Ishikawa (cell line): ENCODE results near the gene RABGAP1.

Source experiments
- CEBPB ChIP-seq: IDR thresholded peaks from 2 replicates; pipeline ENCODE4 v1.6.1; 2012
- CREB1 ChIP-seq: IDR thresholded peaks from 2 replicates; pipeline ENCODE4 v1.6.1; 2012; ENCODE audit warnings: low read depth
- EGR1 ChIP-seq: IDR thresholded peaks from 2 replicates; pipeline ENCODE4 v1.6.1; 2012
- EP300 ChIP-seq: IDR thresholded peaks from 2 replicates; pipeline ENCODE4 v1.6.1; 2012; ENCODE audit warnings: borderline replicate concordance
- FOXM1 ChIP-seq: IDR thresholded peaks from 2 replicates; pipeline ENCODE4 v1.6.1; 2012; ENCODE audit warnings: low read depth, borderline replicate concordance
- RAD21 ChIP-seq: IDR thresholded peaks from 2 replicates; pipeline ENCODE4 v1.6.1; 2012; ENCODE audit warnings: low read depth
- TAF1 ChIP-seq: IDR thresholded peaks from 2 replicates; pipeline ENCODE4 v1.6.1; 2012; ENCODE audit warnings: low read depth, mild to moderate bottlenecking
- TEAD4 ChIP-seq: IDR thresholded peaks from 2 replicates; pipeline ENCODE4 v1.6.1; 2012
- YY1 ChIP-seq: IDR thresholded peaks from 2 replicates; pipeline ENCODE4 v1.6.1; 2012; ENCODE audit warnings: low read depth
- ZBTB7A ChIP-seq: IDR thresholded peaks from 2 replicates; pipeline ENCODE4 v1.6.1; 2012; ENCODE audit warnings: low read depth
- TF ChIP-seq, protein P1 (sequence below): IDR thresholded peaks from 2 replicates; pipeline ENCODE4 v1.6.1; 2012
- TF ChIP-seq, protein P2 (sequence below): IDR thresholded peaks from 2 replicates; pipeline ENCODE4 v1.6.1; 2012; ENCODE audit warnings: low read depth, mild to moderate bottlenecking

DNA sequence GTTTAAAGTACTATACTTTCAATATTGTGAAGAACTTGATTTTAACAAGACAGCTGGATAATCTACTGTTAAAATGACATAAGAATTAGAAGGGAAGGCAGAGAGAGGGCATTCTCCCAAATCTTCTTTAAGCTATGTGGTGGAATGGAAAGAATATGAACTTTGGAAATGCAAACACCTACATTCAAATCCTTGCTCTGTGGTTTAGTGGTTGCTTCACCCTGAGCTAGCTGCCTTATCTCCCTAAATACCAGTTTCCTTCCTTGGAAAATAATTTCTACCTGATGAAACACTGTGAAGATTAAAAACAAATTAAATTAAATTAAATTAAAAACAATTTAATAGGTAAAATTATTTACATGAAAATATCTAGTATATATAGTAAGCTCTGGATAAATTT is 191.2 kb downstream of the RABGAP1 start:
- TF ChIP-seq EP300 = no peak
- TF ChIP-seq, protein P1, sequence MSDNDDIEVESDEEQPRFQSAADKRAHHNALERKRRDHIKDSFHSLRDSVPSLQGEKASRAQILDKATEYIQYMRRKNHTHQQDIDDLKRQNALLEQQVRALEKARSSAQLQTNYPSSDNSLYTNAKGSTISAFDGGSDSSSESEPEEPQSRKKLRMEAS = no peak
- no peak for TF ChIP-seq ZBTB7A
- no peak for TF ChIP-seq CEBPB
- no peak for TF ChIP-seq EGR1
- TF ChIP-seq, protein P2, sequence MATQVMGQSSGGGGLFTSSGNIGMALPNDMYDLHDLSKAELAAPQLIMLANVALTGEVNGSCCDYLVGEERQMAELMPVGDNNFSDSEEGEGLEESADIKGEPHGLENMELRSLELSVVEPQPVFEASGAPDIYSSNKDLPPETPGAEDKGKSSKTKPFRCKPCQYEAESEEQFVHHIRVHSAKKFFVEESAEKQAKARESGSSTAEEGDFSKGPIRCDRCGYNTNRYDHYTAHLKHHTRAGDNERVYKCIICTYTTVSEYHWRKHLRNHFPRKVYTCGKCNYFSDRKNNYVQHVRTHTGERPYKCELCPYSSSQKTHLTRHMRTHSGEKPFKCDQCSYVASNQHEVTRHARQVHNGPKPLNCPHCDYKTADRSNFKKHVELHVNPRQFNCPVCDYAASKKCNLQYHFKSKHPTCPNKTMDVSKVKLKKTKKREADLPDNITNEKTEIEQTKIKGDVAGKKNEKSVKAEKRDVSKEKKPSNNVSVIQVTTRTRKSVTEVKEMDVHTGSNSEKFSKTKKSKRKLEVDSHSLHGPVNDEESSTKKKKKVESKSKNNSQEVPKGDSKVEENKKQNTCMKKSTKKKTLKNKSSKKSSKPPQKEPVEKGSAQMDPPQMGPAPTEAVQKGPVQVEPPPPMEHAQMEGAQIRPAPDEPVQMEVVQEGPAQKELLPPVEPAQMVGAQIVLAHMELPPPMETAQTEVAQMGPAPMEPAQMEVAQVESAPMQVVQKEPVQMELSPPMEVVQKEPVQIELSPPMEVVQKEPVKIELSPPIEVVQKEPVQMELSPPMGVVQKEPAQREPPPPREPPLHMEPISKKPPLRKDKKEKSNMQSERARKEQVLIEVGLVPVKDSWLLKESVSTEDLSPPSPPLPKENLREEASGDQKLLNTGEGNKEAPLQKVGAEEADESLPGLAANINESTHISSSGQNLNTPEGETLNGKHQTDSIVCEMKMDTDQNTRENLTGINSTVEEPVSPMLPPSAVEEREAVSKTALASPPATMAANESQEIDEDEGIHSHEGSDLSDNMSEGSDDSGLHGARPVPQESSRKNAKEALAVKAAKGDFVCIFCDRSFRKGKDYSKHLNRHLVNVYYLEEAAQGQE = no peak
- no peak for TF ChIP-seq FOXM1
- TF ChIP-seq RAD21 = no peak
- TF ChIP-seq YY1 = no peak
- no peak for TF ChIP-seq TEAD4
- no peak for TF ChIP-seq CREB1
- no peak for TF ChIP-seq TAF1
